Measurements from ENCODE around the gene TMX1. TPM values are rescaled to one million over a fixed set of nuclear protein-coding genes. Genes with fewer than 3 reads are reported as not detected.

Gene TMX1
- total and polyA plus RNA-seq, 2 experiments from 2014 or later: 61.5 to 126 TPM

GRCh38 chr14:51208982-51209381 is 31.1 kb upstream of the TMX1 start:
- Mint-ChIP-seq H3K9me3 (no peaks in the 10 kb centered on the region), H3K27ac (no peak overlapping the region), H3K27me3 (ENCODE audit: insufficient read depth, low read depth, poor library complexity) (no peaks in the 10 kb centered on the region), H3K36me3 (ENCODE audit: low read depth) (no peaks in the 10 kb centered on the region), H3K4me1 (peaks cover 12% of the 10 kb centered on the region), H3K4me3 (no peak overlapping the region)
- no peaks in the 10 kb centered on the region for H3K79me2 ChIP-seq (replicated peaks; ENCODE audit: insufficient read depth)
- no peak for TF ChIP-seq ZNF462 (CRISPR knock-in tag; IDR thresholded peaks at IDR 0.05)
- no peak for TF ChIP-seq ETS1 (IDR thresholded peaks at IDR 0.05)
- no peak for TF ChIP-seq EZH2phosphoT487 (IDR thresholded peaks at IDR 0.05; ENCODE audit: unreplicated experiment)
- no peak for TF ChIP-seq POLR2AphosphoS5 (IDR thresholded peaks at IDR 0.05; ENCODE audit: low read depth)
- TF ChIP-seq CTCF (conservative IDR thresholded peaks at IDR 0.05; ENCODE audit: low read depth in 2 of 2): no peak
- no peak for TF ChIP-seq REST (IDR thresholded peaks at IDR 0.05; ENCODE audit: unreplicated experiment)
- no peak for TF ChIP-seq ZNF114 (CRISPR knock-in tag; IDR thresholded peaks at IDR 0.05)
- TF ChIP-seq CREB1 (CRISPR knock-in tag; IDR thresholded peaks at IDR 0.05; ENCODE audit: low read depth): no peak
- TF ChIP-seq STAT1 (IDR thresholded peaks at IDR 0.05; ENCODE audit: unreplicated experiment): no peak
- H3K4me2 ChIP-seq: no peak overlapping the region
- no peak overlapping the region for H3K27ac ChIP-seq (ENCODE audit: low read depth)
- no peak overlapping the region for H2AFZ ChIP-seq
- H3K36me3 ChIP-seq (ENCODE audit: insufficient read depth): no peaks in the 10 kb centered on the region
- H3K4me3 ChIP-seq: no peak overlapping the region
- 0 out of 2 replicates have a peak, but pooled peaks cover 7% of the 10 kb centered on the region for H3K4me1 ChIP-seq (ENCODE audit: insufficient read depth)
- H3K27me3 ChIP-seq (ENCODE audit: insufficient read depth): no peaks in the 10 kb centered on the region
- no peak for DNase-seq (ENCODE audit: low spot score)
- H4K20me1 ChIP-seq (replicated peaks; ENCODE audit: insufficient read depth): no peaks in the 10 kb centered on the region; the same call in 1 of the 2 replicates
- no peak for ATAC-seq
- no peaks in the 10 kb centered on the region for H3F3A ChIP-seq (replicated peaks; ENCODE audit: low read depth)
- H3K9me2 ChIP-seq (ENCODE audit: insufficient read depth): peaks cover 8% of the 10 kb centered on the region

Data from GM23338 (cell line).